ENCODE data around the gene CYP2W1. TPM values are rescaled to one million over a fixed set of nuclear protein-coding genes. Genes with fewer than 3 reads are reported as not detected.

The CYP2W1 gene
- total RNA-seq, 1 experiment from 2014 or later, result not detected

GRCh38 chr7:937856-938484, 45.0 kb upstream of the CYP2W1 start:
- no peak overlapping the region for H3K27ac ChIP-seq (ENCODE audit: low read depth, low read length)
- H4K20me1 ChIP-seq (ENCODE audit: insufficient read depth), result no peaks in the 10 kb centered on the region
- intact Hi-C loops (cut with micrococcal nuclease), result no loop called here
- ChIA-PET RAD21 (ENCODE audit: low non-redundant PET in 1 of 2, low total read pairs in 2 of 2, uncharacterized antibody in 2 of 2, unreplicated experiment in 2 of 2) (no interaction called here), POLR2A (no interaction called here), CTCF (no interaction called here)
- no peak overlapping the region for H3K4me2 ChIP-seq (ENCODE audit: low read length)
- H3K4me3 ChIP-seq (replicated peaks in 1 of 2; ENCODE audit: low read depth in 1 of 2, low read length in 2 of 2), result no peak overlapping the region
- H3K4me1 ChIP-seq (ENCODE audit: control insufficient read depth in 1 of 2, insufficient read depth in 2 of 2, low read length in 2 of 2), result peaks cover 14 to 18% of the 10 kb centered on the region in 2 experiments
- H3K9me3 ChIP-seq (ENCODE audit: control insufficient read depth in 1 of 2, insufficient read depth in 1 of 2, low read depth in 1 of 2, low read length in 2 of 2), result 0 out of 4 replicates have a peak, but pooled peaks cover 0 to 4% of the 10 kb centered on the region in 2 experiments
- H3K9me2 ChIP-seq (ENCODE audit: insufficient read depth), result no peaks in the 10 kb centered on the region
- H2AFZ ChIP-seq (ENCODE audit: low read depth, low read length, poor library complexity, severe bottlenecking), result no peak overlapping the region
- no TSS peak for BruUV-seq (replicated peaks)
- no peak overlapping the region for H3K9ac ChIP-seq (ENCODE audit: low read length)
- ATAC-seq (no peak), DNase-seq (ENCODE audit: low read depth, low spot score) (no peak)
- 0 out of 2 replicates have a peak, but pooled peaks cover 1% of the 10 kb centered on the region for H3K27me3 ChIP-seq (ENCODE audit: insufficient read depth, low read length)
- H3K36me3 ChIP-seq (ENCODE audit: control insufficient read depth in 1 of 2, insufficient read depth in 2 of 2, low read length in 2 of 2), result no peaks in the 10 kb centered on the region
- no peak for TF ChIP-seq EGR1 (IDR thresholded peaks at IDR 0.05; ENCODE audit: low read depth)
- H3K79me2 ChIP-seq (ENCODE audit: insufficient read depth, low read length), result no peaks in the 10 kb centered on the region

- POLR2A ChIA-PET, result no interaction called here
- no TSS peak for BruUV-seq (replicated peaks)
Measured at GRCh38 chr7:938546-939185, 44.3 kb upstream of the CYP2W1 start.

More at GRCh38 chr7:938546-939185, 44.3 kb upstream of the CYP2W1 start:
- intact Hi-C loops (cut with micrococcal nuclease), result no loop called here
- Histone ChIP-seq H3K4me2 (ENCODE audit: low read length) (no peak overlapping the region), H3K27me3 (ENCODE audit: insufficient read depth, low read length) (0 out of 2 replicates have a peak, but pooled peaks cover 4% of the 10 kb centered on the region), H4K20me1 (ENCODE audit: insufficient read depth) (no peaks in the 10 kb centered on the region), H3K9me3 (ENCODE audit: control insufficient read depth in 1 of 2, insufficient read depth in 1 of 2, low read depth in 1 of 2, low read length in 2 of 2) (0 out of 4 replicates have a peak, but pooled peaks cover 0 to 4% of the 10 kb centered on the region in 2 experiments), H3K27ac (ENCODE audit: low read depth, low read length) (no peak overlapping the region), H3K36me3 (ENCODE audit: control insufficient read depth in 1 of 2, insufficient read depth in 2 of 2, low read length in 2 of 2) (no peaks in the 10 kb centered on the region), H3K79me2 (ENCODE audit: insufficient read depth, low read length) (no peaks in the 10 kb centered on the region), H2AFZ (ENCODE audit: low read depth, low read length, poor library complexity, severe bottlenecking) (no peak overlapping the region), H3K4me3 (replicated peaks in 1 of 2; ENCODE audit: low read depth in 1 of 2, low read length in 2 of 2) (no peak overlapping the region), H3K4me1 (ENCODE audit: control insufficient read depth in 1 of 2, insufficient read depth in 2 of 2, low read length in 2 of 2) (peaks cover 14 to 18% of the 10 kb centered on the region in 2 experiments), H3K9me2 (ENCODE audit: insufficient read depth) (no peaks in the 10 kb centered on the region), H3K9ac (ENCODE audit: low read length) (no peak overlapping the region)
- TF ChIP-seq JUND (IDR thresholded peaks at IDR 0.05), result no peak
- TF ChIP-seq SIN3A (IDR thresholded peaks at IDR 0.05; ENCODE audit: low read depth), result no peak
- TF ChIP-seq YY1 (IDR thresholded peaks at IDR 0.05; ENCODE audit: extremely low read depth, insufficient replicate concordance, low read depth, low read length), result no peak
- no peak for TF ChIP-seq ZNF274 (IDR thresholded peaks at IDR 0.05; ENCODE audit: low read depth, low read length)
- TF ChIP-seq CBX3 (IDR thresholded peaks at IDR 0.05; ENCODE audit: low read depth), result no peak
- no peak for TF ChIP-seq SP1 (IDR thresholded peaks at IDR 0.05; ENCODE audit: low read depth)
- TF ChIP-seq EZH2phosphoT487 (IDR thresholded peaks at IDR 0.05; ENCODE audit: borderline replicate concordance), result no peak
- TF ChIP-seq EGR1 (IDR thresholded peaks at IDR 0.05; ENCODE audit: low read depth), result no peak
- TF ChIP-seq CEBPB (IDR thresholded peaks at IDR 0.05; ENCODE audit: low read depth), result no peak
- TF ChIP-seq EZH2 (IDR thresholded peaks at IDR 0.05), result no peak
- TF ChIP-seq ATF3 (IDR thresholded peaks at IDR 0.05), result no peak
- no peak for TF ChIP-seq ZFX (IDR thresholded peaks at IDR 0.05)
- TF ChIP-seq POLR2AphosphoS5 (IDR thresholded peaks at IDR 0.05; ENCODE audit: low read depth, low read length), result no peak
- TF ChIP-seq FOSL1 (IDR thresholded peaks at IDR 0.05; ENCODE audit: low read depth), result no peak
- no peak for TF ChIP-seq ZBTB33 (IDR thresholded peaks at IDR 0.05; ENCODE audit: extremely low read depth, insufficient replicate concordance, low read length)
- TF ChIP-seq ELF1 (IDR thresholded peaks at IDR 0.05; ENCODE audit: borderline replicate concordance, low read depth), result no peak
- no peak for TF ChIP-seq TCF7L2 (IDR thresholded peaks at IDR 0.05; ENCODE audit: borderline replicate concordance, extremely low read depth, insufficient read depth, insufficient read length)
- TF ChIP-seq RAD21 (IDR thresholded peaks at IDR 0.05; ENCODE audit: low read depth), result no peak
- no peak for TF ChIP-seq SRF (IDR thresholded peaks at IDR 0.05; ENCODE audit: low read depth)
- TF ChIP-seq MAX (IDR thresholded peaks at IDR 0.05), result no peak
- ChIA-PET RAD21 (ENCODE audit: low non-redundant PET in 1 of 2, low total read pairs in 2 of 2, uncharacterized antibody in 2 of 2, unreplicated experiment in 2 of 2) (no interaction called here), CTCF (no interaction called here)
- ATAC-seq, result no peak
- DNase-seq (ENCODE audit: low read depth, low spot score), result no peak
